ENCODE results near the gene PRR5L. TPM values are rescaled to one million over a fixed set of nuclear protein-coding genes. Genes with fewer than 3 reads are reported as not detected.

PRR5L gene
- total RNA-seq = 10 to 100 TPM in 1 of 9 donors, 1 to 10 TPM in 8; 5.2 to 10.2 (median 7.5) TPM
- 1 to 10 TPM; 1.7 to 6.8 (median 2.2) TPM for polyA plus RNA-seq
- long read RNA-seq, donor 1 = 0 reads
- long read RNA-seq, donor 2 = 0 reads
- long read RNA-seq, donor 3 = 0 reads
- long read RNA-seq, donor 4, partial matches to known transcripts = 0 of 1 reads
- long read RNA-seq, donor 4, other reads (novel, unspliced or antisense) = 1 of 1 reads
- long read RNA-seq, donor 5, partial matches to known transcripts = 0 of 4 reads
- long read RNA-seq, donor 5, other reads (novel, unspliced or antisense) = 4 of 4 reads
- long read RNA-seq, donor 6 = 0 reads
- long read RNA-seq, donor 7 = 0 reads
- long read RNA-seq, donor 8 = 0 reads
- long read RNA-seq, donor 9, partial matches to known transcripts = 6 of 6 reads
- long read RNA-seq, donor 9, other reads (novel, unspliced or antisense) = 0 of 6 reads
- long read RNA-seq, donor 10 = 0 reads

- TF ChIP-seq CTCF (IDR thresholded peaks at IDR 0.05) (no peak), POLR2A (IDR thresholded peaks at IDR 0.05) (no peak)
- H3K27ac ChIP-seq = no peak within 1 kb of the TSS
- H3K4me1 ChIP-seq (replicated peaks in 1 of 2) = no peaks in the 10 kb centered on the region
- 83 to 88% (median 85%) methylated on average over 3 of the region's 3 CpGs for WGBS, 4 donors
- H3K4me3 ChIP-seq = no peak within 1 kb of the TSS
- H3K27me3 ChIP-seq = no peaks in the 10 kb centered on the region
- no peak for DNase-seq
- H3K36me3 ChIP-seq (replicated peaks in 1 of 2) = no peaks in the 10 kb centered on the region
- intact Hi-C loops (cut with DNase I) = no loop called here
- H3K9me3 ChIP-seq (replicated peaks in 1 of 3) = no peaks in the 10 kb centered on the region
Measured at GRCh38 chr11:36295926-36296325, at the start of gene PRR5L. Gene PRR5L (plus strand): TSS chr11:36296288. CDS start chr11:36401122, 104,834 bp downstream.

GRCh38 chr11:36247493-36247892 lies 48.6 kb upstream of the PRR5L start:
- no peaks in the 10 kb centered on the region for H3K27me3 ChIP-seq
- WGBS, 4 donors = 9 to 31% (median 28%) methylated on average over 3 of the region's 3 CpGs
- no peak overlapping the region for H3K27ac ChIP-seq
- intact Hi-C loops (cut with DNase I) = loop anchor here in 1 of 2 donors (10.0 kb wide), 1 partner anchor 93 kb away; no protein-coding TSS in a partner anchor
- no peaks in the 10 kb centered on the region for H3K9me3 ChIP-seq (replicated peaks in 1 of 3)
- H3K4me3 ChIP-seq = no peak overlapping the region
- no peaks in the 10 kb centered on the region for H3K36me3 ChIP-seq (replicated peaks in 1 of 2)
- TF ChIP-seq POLR2A (IDR thresholded peaks at IDR 0.05) = no peak
- TF ChIP-seq CTCF (IDR thresholded peaks at IDR 0.05) = no peak
- DNase-seq = no peak
- H3K4me1 ChIP-seq (replicated peaks in 1 of 2) = peaks cover 0 to 4% of the 10 kb centered on the region in 2 donors

- DNase-seq = no peak
- H3K27ac ChIP-seq = no peak overlapping the region
- intact Hi-C loops (cut with DNase I) = loop anchor here in 1 of 2 donors (10.0 kb wide), 1 partner anchor 94 kb away; no protein-coding TSS in a partner anchor
- peaks cover 0 to 4% of the 10 kb centered on the region in 2 donors for H3K4me1 ChIP-seq (replicated peaks in 1 of 2)
- 81 to 89% (median 83%) methylated on average over 4 of the region's 4 CpGs for WGBS, 4 donors
- no peaks in the 10 kb centered on the region for H3K36me3 ChIP-seq (replicated peaks in 1 of 2)
- H3K4me3 ChIP-seq = no peak overlapping the region
- H3K9me3 ChIP-seq (replicated peaks in 1 of 3) = no peaks in the 10 kb centered on the region
- H3K27me3 ChIP-seq = no peaks in the 10 kb centered on the region
- TF ChIP-seq CTCF (IDR thresholded peaks at IDR 0.05) = no peak
- TF ChIP-seq POLR2A (IDR thresholded peaks at IDR 0.05) = no peak
Measured at GRCh38 chr11:36248436-36248835, 47.7 kb upstream of the PRR5L start.

DNA sequence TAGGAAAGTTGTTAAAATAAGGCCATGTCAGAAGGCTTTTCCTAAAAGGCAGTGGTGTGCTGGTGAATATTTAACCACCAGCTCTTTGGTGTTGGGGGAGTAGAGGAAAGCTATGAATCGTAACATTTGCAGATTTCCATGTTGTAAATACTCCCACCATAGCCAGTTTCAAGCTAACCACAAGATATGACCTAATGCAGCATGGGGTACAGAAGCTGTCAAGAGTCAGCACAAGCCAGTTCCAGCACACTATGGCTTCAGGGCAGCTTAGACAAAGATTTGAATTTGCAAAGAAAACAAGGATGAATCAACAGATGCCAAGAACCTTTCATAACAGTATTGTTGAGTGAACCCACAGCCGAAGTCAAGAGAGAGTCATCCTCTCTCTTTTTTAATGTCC lies 46.8 kb upstream of the PRR5L start:
- Histone ChIP-seq H3K27me3 (no peaks in the 10 kb centered on the region), H3K4me3 (no peak overlapping the region), H3K4me1 (replicated peaks in 1 of 2) (peaks cover 0 to 4% of the 10 kb centered on the region in 2 donors), H3K27ac (no peak overlapping the region), H3K9me3 (replicated peaks in 1 of 3) (no peaks in the 10 kb centered on the region), H3K36me3 (replicated peaks in 1 of 2) (no peaks in the 10 kb centered on the region)
- peak in 1 of 7 donors; percentile 16 for DNase-seq
- TF ChIP-seq POLR2A (IDR thresholded peaks at IDR 0.05) (no peak), CTCF (IDR thresholded peaks at IDR 0.05) (no peak)
- intact Hi-C loops (cut with DNase I) = loop anchor here in 1 of 2 donors (10.0 kb wide), 1 partner anchor 94 kb away; no protein-coding TSS in a partner anchor
- 60 to 77% (median 69%) methylated on average over 2 of the region's 2 CpGs for WGBS, 4 donors
